H1 (cell line): ENCODE measurements around the gene SH3GL2. TPM values are rescaled to one million over a fixed set of nuclear protein-coding genes. Genes with fewer than 3 reads are reported as not detected.

Experiments used
- CTCF ChIA-PET: fragments of 300-600 bp; sonication (Branson Sonifier 250); formaldehyde crosslinking; loops from one replicate; lab custom pipeline; 2021; ENCODE audit not compliant: partially characterized antibody; lab: Charles Lee
- POLR2A ChIA-PET: fragments of 300-600 bp; sonication (Branson Sonifier 250); formaldehyde crosslinking; loops from one replicate; lab custom pipeline; 2021; ENCODE audit warnings: inconsistent platforms; ENCODE audit not compliant: partially characterized antibody; lab: Charles Lee
- DNase-seq, 2 experiments: peaks; one replicate each; pipeline versions ENCODE4 v3.0.0 to v3.0.0-alpha.2; 2010 to 2022; ENCODE audit warnings: low spot score in 2 of 2, low read depth in 1 of 2, mixed read lengths in 1 of 2
- FAIRE-seq: peaks from 2 replicates; lab custom pipeline; 2011; peaks lifted over from hg19 to GRCh38; lab: Jason Lieb, UNC
- H2AFZ ChIP-seq: 2 replicates; pipeline ENCODE4 v1.8.1; 2012; ENCODE audit warnings: low read length, inconsistent platforms
- H2AK5ac ChIP-seq: 2 replicates; pipeline ENCODE4 v1.6.1; 2013; ENCODE audit warnings: low read depth, low read length
- H2BK120ac ChIP-seq: replicated peaks from 2 replicates; pipeline ENCODE3; 2013; ENCODE audit warnings: low read depth, low read length, inconsistent platforms
- H2BK12ac ChIP-seq: 2 replicates; pipeline ENCODE4 v1.6.1; 2013; ENCODE audit warnings: low read depth, low read length
- H2BK15ac ChIP-seq: 2 replicates; pipeline ENCODE4 v1.6.1; 2013; ENCODE audit warnings: low read length
- H2BK20ac ChIP-seq: 2 replicates; pipeline ENCODE4 v1.6.1; 2013; ENCODE audit warnings: low read length
- H2BK5ac ChIP-seq: 2 replicates; pipeline ENCODE4 v1.6.1; 2013; ENCODE audit warnings: low read depth, low read length
- H3K14ac ChIP-seq: 2 replicates; pipeline ENCODE4 v1.6.1; 2013; ENCODE audit warnings: inconsistent platforms; ENCODE audit not compliant: insufficient read length
- H3K18ac ChIP-seq: 2 replicates; pipeline ENCODE4 v1.6.1; 2013; ENCODE audit warnings: low read length; ENCODE audit errors: extremely low read depth
- H3K23ac ChIP-seq: 2 replicates; pipeline ENCODE4 v1.6.1; 2013; ENCODE audit warnings: inconsistent platforms; ENCODE audit not compliant: insufficient read length
- H3K23me2 ChIP-seq: 2 replicates; pipeline ENCODE4 v1.6.1; 2013; ENCODE audit warnings: low read depth, low read length
- H3K27ac ChIP-seq: 2 replicates; pipeline ENCODE4 v1.6.1; 2011; ENCODE audit warnings: low read depth, low read length, inconsistent platforms
- H3K27me3 ChIP-seq, 4 experiments: replicated peaks in 1 of 4; 1 replicate in 1 of 4; 2 replicates in 3 of 4; pipeline versions ENCODE4 v1.6.1 to v1.8.1; 2011 to 2013; ENCODE audit warnings: low read length in 3 of 4, mild to moderate bottlenecking in 3 of 4, inconsistent platforms in 2 of 4, mixed read lengths in 2 of 4, moderate library complexity in 1 of 4; ENCODE audit not compliant: control insufficient read depth in 3 of 4, insufficient read depth in 3 of 4; ENCODE audit errors: extremely low read depth in 1 of 4
- H3K36me3 ChIP-seq, 4 experiments: 2 replicates each; pipeline versions ENCODE4 v1.6.1 to v1.8.1; 2011 to 2013; ENCODE audit warnings: mild to moderate bottlenecking in 4 of 4, low read length in 3 of 4, moderate library complexity in 2 of 4, control low read depth in 1 of 4, inconsistent platforms in 1 of 4; ENCODE audit not compliant: insufficient read depth in 4 of 4, control insufficient read depth in 2 of 4
- H3K4ac ChIP-seq: replicated peaks from 2 replicates; pipeline ENCODE3; 2013; ENCODE audit warnings: low read length, low read depth, mixed read lengths, inconsistent platforms; ENCODE audit not compliant: insufficient read length
- H3K4me1 ChIP-seq, 4 experiments: replicated peaks in 1 of 4; 1 replicate in 1 of 4; 2 replicates in 3 of 4; pipeline versions ENCODE4 v1.6.1 to v1.8.1; 2011 to 2013; ENCODE audit warnings: low read length in 3 of 4, inconsistent platforms in 2 of 4, mixed read lengths in 1 of 4; ENCODE audit not compliant: insufficient read depth in 4 of 4, control insufficient read depth in 3 of 4
- H3K4me2 ChIP-seq, 2 experiments: 2 replicates each; pipeline versions ENCODE4 v1.6.1 to v1.8.1; 2011 to 2013; ENCODE audit warnings: low read depth in 2 of 2, low read length in 2 of 2, control low read depth in 1 of 2, inconsistent platforms in 1 of 2, mild to moderate bottlenecking in 1 of 2; ENCODE audit not compliant: insufficient read depth in 1 of 2
- H3K4me3 ChIP-seq, 4 experiments: fragments of 200-600, 300-600 bp in 1 of 4; sonication (generic), shearing (Covaris generic), sonication (Bioruptor Twin) in 1 of 4; 2 replicates each; pipeline versions ENCODE4 v1.5.1 to v1.8.1; 2011 to 2016; ENCODE audit warnings: low read length in 4 of 4, low read depth in 3 of 4, control low read depth in 2 of 4, inconsistent platforms in 2 of 4, mild to moderate bottlenecking in 2 of 4, mixed read lengths in 1 of 4, moderate library complexity in 1 of 4; ENCODE audit not compliant: insufficient read depth in 2 of 4; ENCODE audit errors: extremely low read depth in 1 of 4
- H3K56ac ChIP-seq: replicated peaks from 2 replicates; pipeline ENCODE3; 2013; ENCODE audit warnings: low read depth, mild to moderate bottlenecking, mixed read lengths, low read length, inconsistent platforms; ENCODE audit not compliant: insufficient read length
- H3K79me1 ChIP-seq: 2 replicates; pipeline ENCODE4 v1.6.1; 2013; ENCODE audit warnings: low read depth, low read length, control low read depth
- H3K79me2 ChIP-seq, 2 experiments: 2 replicates each; pipeline versions ENCODE4 v1.6.1 to v1.8.1; 2012 to 2013; ENCODE audit warnings: low read length in 2 of 2, mild to moderate bottlenecking in 2 of 2, inconsistent platforms in 1 of 2; ENCODE audit not compliant: insufficient read depth in 2 of 2, control insufficient read depth in 1 of 2
- H3K9ac ChIP-seq, 4 experiments: replicated peaks in 1 of 4; 1 replicate in 1 of 4; 2 replicates in 3 of 4; pipeline versions ENCODE4 v1.6.1 to v1.8.1; 2011 to 2013; ENCODE audit warnings: low read depth in 3 of 4, low read length in 3 of 4, control low read depth in 2 of 4, mild to moderate bottlenecking in 2 of 4, moderate library complexity in 2 of 4, inconsistent platforms in 1 of 4; ENCODE audit errors: extremely low read depth in 1 of 4
- H3K9me3 ChIP-seq, 2 experiments: 2 replicates each; pipeline versions ENCODE4 v1.6.1 to v1.8.1; 2012 to 2013; ENCODE audit warnings: mild to moderate bottlenecking in 2 of 2, moderate library complexity in 2 of 2, control low read depth in 1 of 2, inconsistent platforms in 1 of 2, low read depth in 1 of 2, low read length in 1 of 2, mixed read lengths in 1 of 2; ENCODE audit not compliant: insufficient read depth in 2 of 2
- H4K20me1 ChIP-seq, 2 experiments: replicated peaks in 1 of 2; 2 replicates each; pipeline versions ENCODE3 to v1.8.1; 2011 to 2013; ENCODE audit warnings: inconsistent platforms in 2 of 2, low read length in 2 of 2, mild to moderate bottlenecking in 1 of 2; ENCODE audit not compliant: insufficient read depth in 2 of 2, control insufficient read depth in 1 of 2
- H4K5ac ChIP-seq: 2 replicates; pipeline ENCODE4 v1.6.1; 2013; ENCODE audit warnings: low read length, low read depth, mixed read lengths, inconsistent platforms; ENCODE audit not compliant: insufficient read length
- H4K8ac ChIP-seq: 2 replicates; pipeline ENCODE4 v1.8.0; 2013; ENCODE audit warnings: mild to moderate bottlenecking, moderate library complexity, low read length, inconsistent platforms; ENCODE audit not compliant: insufficient read depth; ENCODE audit errors: extremely low read depth
- H4K91ac ChIP-seq: replicated peaks from 2 replicates; pipeline ENCODE3; 2013; ENCODE audit warnings: low read length, mixed read lengths, inconsistent platforms; ENCODE audit not compliant: insufficient read length
- CTBP2 ChIP-seq: IDR thresholded peaks from 2 replicates; pipeline ENCODE4 v1.7.0; 2011; ENCODE audit warnings: borderline replicate concordance, mild to moderate bottlenecking, moderate library complexity, mixed read lengths, low read length; ENCODE audit not compliant: insufficient read depth, insufficient read length
- SP2 ChIP-seq: IDR thresholded peaks from 2 replicates; pipeline ENCODE4 v1.6.1; 2012; ENCODE audit warnings: mild to moderate bottlenecking, low read length, inconsistent platforms
- WGBS, 2 experiments: shearing (Covaris generic) in 1 of 2; methylation state at CpG; one replicate each; pipeline versions ENCODE4 v1.1.6 to v1.1.7; 2013 to 2015; ENCODE audit warnings: low lambda C conversion rate in 2 of 2, mixed read lengths in 2 of 2, inconsistent platforms in 1 of 2, low coverage in 1 of 2, missing lambda C conversion rate in 1 of 2; ENCODE audit not compliant: insufficient replicate concordance in 2 of 2, insufficient coverage in 1 of 2, insufficient read length in 1 of 2; ENCODE audit errors: extremely low coverage in 1 of 2, missing lambda C conversion rate in 1 of 2; 5-methylcytosine and 5-hydroxymethylcytosine counted together
- polyA plus RNA-seq, 7 experiments: library from polyadenylated mRNA; depleted of rRNA in 3 of 7; stranded (reverse) in 5 of 7; unstranded in 2 of 7; fragments of >200 nt in 5 of 7; fragments of 200-250 nt in 2 of 7; gene quantifications; 1 replicate in 5 of 7; 2 replicates in 1 of 7; 4 replicates in 1 of 7; pipeline versions ENCODE4 v1.2.1 to v1.2.3, GENCODE V29; 2011 to 2013; ENCODE audit warnings: missing spikeins in 2 of 7, mixed read lengths in 2 of 7
- total RNA-seq: library from RNA; stranded (reverse); fragmentation: NEBNext Ultra II Directional; extraction: Animal tissue kit (Norgen Biotek cat#: 25700); gene quantifications from 2 replicates; pipeline ENCODE4 v1.2.1, GENCODE V29; 2021

SH3GL2 gene
- total and polyA plus RNA-seq, 2 of the 8 experiments (the other 6 are each of a cell fraction or from before 2014, with no cell fraction given): 4.7 to 5.3 TPM

DNA sequence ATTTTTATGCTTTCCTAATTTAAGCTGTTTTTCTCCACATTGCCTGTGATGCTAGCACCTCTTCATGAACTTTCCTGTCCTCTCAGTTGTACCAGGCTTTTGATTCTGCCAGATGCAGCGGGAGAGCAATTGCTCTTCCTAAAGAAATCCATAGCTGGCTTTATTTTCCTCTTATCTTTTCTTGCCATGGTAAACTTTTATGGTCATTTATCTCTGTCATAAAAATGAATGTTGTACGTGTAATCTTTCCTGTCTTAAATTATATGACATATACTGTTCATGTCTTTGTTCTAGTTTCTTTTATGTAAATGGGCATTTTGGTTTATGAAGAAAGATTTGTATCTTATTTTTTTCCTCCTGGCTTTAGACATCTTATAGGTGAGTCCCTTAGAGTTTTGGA, 127.5 kb downstream of the SH3GL2 start:
- Histone ChIP-seq H3K4me1 (no peaks in the 10 kb centered on the region), H3K23ac (no peak overlapping the region), H2BK20ac (no peak overlapping the region), H3K9me3 (0 out of 4 replicates have a peak, but pooled peaks cover 0 to 4% of the 10 kb centered on the region in 2 experiments), H3K79me1 (no peaks in the 10 kb centered on the region), H3K36me3 (no peaks in the 10 kb centered on the region), H3K4ac (no peak overlapping the region), H3K14ac (no peak overlapping the region), H2BK15ac (no peak overlapping the region), H4K8ac (no peak overlapping the region), H2BK5ac (no peak overlapping the region), H3K79me2 (no peaks in the 10 kb centered on the region), H3K23me2 (no peaks in the 10 kb centered on the region), H3K18ac (no peak overlapping the region), H3K4me2 (no peak overlapping the region), H4K5ac (no peak overlapping the region), H3K27me3 (no peaks in the 10 kb centered on the region), H2BK12ac (no peak overlapping the region), H3K4me3 (no peak overlapping the region), H2BK120ac (no peak overlapping the region), H3K56ac (no peak overlapping the region), H3K27ac (no peak overlapping the region), H2AK5ac (no peak overlapping the region), H4K91ac (no peak overlapping the region), H3K9ac (no peak overlapping the region), H4K20me1 (no peaks in the 10 kb centered on the region), H2AFZ (no peak overlapping the region)
- ChIA-PET POLR2A (no interaction called here), CTCF (interaction anchor here (0.6 to 1.3 kb wide), 2 partner anchors 22 to 45 kb away, joined by 3 read pairs; no protein-coding TSS in a partner anchor)
- TF ChIP-seq SP2 (no peak), CTBP2 (no peak)
- FAIRE-seq (no peak), DNase-seq (no peak)
- 97% methylated on average over 2 of the region's 2 CpGs; no CpG with 5 or more reads in 1 of the 2 experiments for WGBS, 2 experiments
